Neuronal stem cell (in vitro differentiated cells): ENCODE data around the gene PLVAP.
A peak's percentile ranks its signal among the peaks of the same experiment; 100 is the strongest.

ENCODE experiments used
- DNase-seq: peaks from one replicate; pipeline ENCODE4 v3.0.0-alpha.2; 2013; ENCODE audit warnings: low spot score
- H2AFZ ChIP-seq: one replicate; pipeline ENCODE4 v1.6.1; 2013; ENCODE audit warnings: mild to moderate bottlenecking, low read length, inconsistent platforms
- H2AK5ac ChIP-seq: 2 replicates; pipeline ENCODE4 v1.6.1; 2013; ENCODE audit warnings: low read depth, mild to moderate bottlenecking, inconsistent platforms, low read length, moderate library complexity, mixed read lengths
- H2BK120ac ChIP-seq: 2 replicates; pipeline ENCODE4 v1.6.1; 2013; ENCODE audit warnings: low read depth, mild to moderate bottlenecking, inconsistent platforms, low read length, moderate library complexity, mixed read lengths
- H2BK12ac ChIP-seq: one replicate; pipeline ENCODE4 v1.6.1; 2013; ENCODE audit warnings: low read length, inconsistent platforms
- H2BK15ac ChIP-seq: 2 replicates; pipeline ENCODE4 v1.6.1; 2013; ENCODE audit warnings: mild to moderate bottlenecking, low read length, inconsistent platforms, mixed read lengths
- H2BK5ac ChIP-seq: one replicate; pipeline ENCODE4 v1.6.1; 2013; ENCODE audit warnings: inconsistent platforms, mild to moderate bottlenecking, low read length, moderate library complexity
- H3K14ac ChIP-seq: one replicate; pipeline ENCODE4 v1.6.1; 2013; ENCODE audit warnings: low read length, inconsistent platforms
- H3K18ac ChIP-seq: 2 replicates; pipeline ENCODE4 v1.6.1; 2013; ENCODE audit warnings: low read length, inconsistent platforms
- H3K23ac ChIP-seq: 2 replicates; pipeline ENCODE4 v1.6.1; 2013; ENCODE audit warnings: low read depth, mild to moderate bottlenecking, mixed read lengths, low read length, inconsistent platforms; ENCODE audit not compliant: poor library complexity
- H3K27ac ChIP-seq: replicated peaks from 3 replicates; pipeline ENCODE4 v1.5.1; 2013; ENCODE audit warnings: low read length, inconsistent platforms
- H3K27me3 ChIP-seq, 3 experiments: 2 replicates each; pipeline ENCODE4 v1.6.1; 2013; ENCODE audit warnings: low read length in 3 of 3, mild to moderate bottlenecking in 2 of 3, inconsistent platforms in 1 of 3, low read depth in 1 of 3, mixed read lengths in 1 of 3, moderate library complexity in 1 of 3; ENCODE audit not compliant: control insufficient read depth in 3 of 3, insufficient read depth in 3 of 3
- H3K36me3 ChIP-seq, 2 donors: replicated peaks in 1 of 2; 2 replicates each; pipeline ENCODE4 v1.6.1; 2013; ENCODE audit warnings: low read length in 2 of 2; ENCODE audit not compliant: control insufficient read depth in 2 of 2, insufficient read depth in 2 of 2
- H3K4ac ChIP-seq: 2 replicates; pipeline ENCODE4 v1.6.1; 2013; ENCODE audit warnings: inconsistent platforms, mild to moderate bottlenecking, low read length, moderate library complexity
- H3K4me1 ChIP-seq, 2 donors: 1 replicate in 1 of 2; 2 replicates in 1 of 2; pipeline ENCODE4 v1.6.1; 2013; ENCODE audit warnings: low read length in 2 of 2, low read depth in 1 of 2; ENCODE audit not compliant: control insufficient read depth in 2 of 2, insufficient read depth in 1 of 2
- H3K4me2 ChIP-seq: one replicate; pipeline ENCODE4 v1.6.1; 2013; ENCODE audit warnings: mild to moderate bottlenecking, low read length, inconsistent platforms; ENCODE audit not compliant: insufficient read depth, poor library complexity, severe bottlenecking
- H3K4me3 ChIP-seq, 2 donors: 2 replicates each; pipeline ENCODE4 v1.5.1; 2013; ENCODE audit warnings: low read length in 2 of 2, mild to moderate bottlenecking in 2 of 2, inconsistent platforms in 1 of 2, moderate library complexity in 1 of 2
- H3K79me1 ChIP-seq: one replicate; pipeline ENCODE4 v1.6.1; 2013; ENCODE audit warnings: low read depth, mild to moderate bottlenecking, inconsistent platforms, low read length, moderate library complexity
- H3K9ac ChIP-seq: one replicate; pipeline ENCODE4 v1.6.1; 2013; ENCODE audit warnings: mild to moderate bottlenecking, low read depth, low read length, inconsistent platforms; ENCODE audit not compliant: poor library complexity
- H3K9me3 ChIP-seq, 2 donors: replicated peaks in 1 of 2; 2 replicates each; pipeline versions ENCODE3 to v1.6.1; 2013; ENCODE audit warnings: low read length in 2 of 2, mild to moderate bottlenecking in 2 of 2, inconsistent platforms in 1 of 2, low read depth in 1 of 2, mixed read lengths in 1 of 2, moderate library complexity in 1 of 2; ENCODE audit not compliant: control insufficient read depth in 2 of 2, insufficient read depth in 1 of 2
- H4K8ac ChIP-seq: one replicate; pipeline ENCODE4 v1.6.1; 2013; ENCODE audit warnings: low read depth, mild to moderate bottlenecking, inconsistent platforms, low read length, moderate library complexity
- H4K91ac ChIP-seq: one replicate; pipeline ENCODE4 v1.6.1; 2013; ENCODE audit warnings: low read length, low read depth, mild to moderate bottlenecking, inconsistent platforms; ENCODE audit not compliant: poor library complexity
- WGBS, 2 donors: extraction: QIAGEN DNeasy Blood & Tissue Kit; methylation state at CpG; one replicate each; pipeline ENCODE4 v1.1.7; 2013; ENCODE audit warnings: missing lambda C conversion rate in 2 of 2, mixed read lengths in 1 of 2; ENCODE audit not compliant: insufficient read length in 2 of 2, insufficient replicate concordance in 1 of 2; ENCODE audit errors: extremely low coverage in 2 of 2; 5-methylcytosine and 5-hydroxymethylcytosine counted together

PLVAP gene

DNA sequence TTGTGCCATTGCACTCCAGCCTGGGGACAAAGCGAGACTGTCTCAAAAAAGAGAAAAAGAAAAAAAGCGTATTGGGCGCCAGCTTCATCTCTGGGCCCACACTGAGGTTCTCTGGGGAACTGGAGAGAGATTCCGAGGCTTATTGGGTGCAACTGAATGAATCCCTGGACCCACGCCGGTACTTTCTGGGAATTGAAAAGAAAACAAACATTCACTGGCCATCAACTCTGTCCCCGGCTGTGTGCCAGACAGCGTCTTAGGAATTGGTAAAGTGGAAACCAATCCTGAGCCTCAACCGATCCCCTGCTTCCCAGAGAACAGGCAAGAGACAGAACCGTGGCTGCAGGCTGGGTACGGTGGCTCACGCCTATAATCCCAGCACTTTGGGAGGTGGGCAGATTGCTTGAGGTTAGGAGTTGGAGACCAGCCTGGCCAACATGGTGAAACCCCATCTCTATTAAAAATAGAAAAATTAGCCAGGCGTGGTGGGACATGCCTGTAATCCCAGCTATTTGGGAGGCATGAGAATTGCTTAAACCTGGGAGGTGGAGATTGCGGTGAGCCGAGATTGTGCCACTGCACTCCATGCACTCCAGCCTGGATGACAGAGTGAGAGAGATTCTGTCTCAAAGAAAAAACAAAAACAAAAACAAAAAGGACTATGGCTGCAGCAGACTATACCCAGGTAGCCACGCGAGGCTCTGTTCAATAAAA, 51.1 kb downstream of the PLVAP start:
- Histone ChIP-seq H3K18ac (no peak overlapping the region), H3K4me2 (no peak overlapping the region), H2BK5ac (no peak overlapping the region), H4K91ac (no peak overlapping the region), H4K8ac (no peak overlapping the region), H2BK12ac (no peak overlapping the region), H3K36me3 (peaks cover 28 to 68% of the 10 kb centered on the region in 2 donors), H3K4me3 (no peak overlapping the region), H3K9me3 (peaks cover 0 to 7% of the 10 kb centered on the region in 2 donors), H3K27ac (no peak overlapping the region), H2BK15ac (no peak overlapping the region), H3K4ac (no peak overlapping the region), H3K4me1 (peaks cover 0 to 21% of the 10 kb centered on the region in 2 donors), H2AFZ (no peak overlapping the region), H3K9ac (no peak overlapping the region), H2BK120ac (no peak overlapping the region), H3K79me1 (peaks cover 11% of the 10 kb centered on the region), H2AK5ac (no peak overlapping the region), H3K23ac (no peak overlapping the region), H3K14ac (no peak overlapping the region), H3K27me3 (peaks cover 0 to 7% (median 0%) of the 10 kb centered on the region in 3 experiments)
- WGBS, 2 donors, result no CpG with 5 or more reads among the region's 17 CpGs
- no peak for DNase-seq

DNA sequence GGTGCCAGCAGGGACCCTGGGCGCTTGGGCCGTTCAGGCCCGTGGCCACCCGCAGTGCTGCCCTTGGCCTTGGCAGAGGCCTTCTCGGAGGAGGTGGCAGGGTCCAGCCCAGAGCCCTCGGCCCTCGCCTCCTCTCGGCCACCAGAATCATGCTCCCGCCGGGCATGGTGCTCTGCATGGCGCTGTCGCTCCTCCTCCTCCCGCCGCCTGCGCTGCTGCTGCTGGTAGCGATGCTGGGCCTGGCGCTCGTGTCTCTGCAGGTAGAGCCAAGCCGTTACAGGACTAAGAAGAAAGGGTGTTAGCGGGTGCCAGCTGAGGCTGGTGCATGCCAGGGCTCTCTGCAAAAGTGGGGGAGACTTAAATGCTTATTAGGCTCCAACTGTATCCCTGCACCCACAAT, 52.0 kb downstream of the PLVAP start:
- Histone ChIP-seq H3K9ac (no peak overlapping the region), H3K18ac (no peak overlapping the region), H3K23ac (no peak overlapping the region), H2BK15ac (no peak overlapping the region), H3K4me1 (peaks cover 0 to 21% of the 10 kb centered on the region in 2 donors), H3K79me1 (peaks cover 15% of the 10 kb centered on the region), H2BK120ac (no peak overlapping the region), H2BK12ac (no peak overlapping the region), H3K4ac (no peak overlapping the region), H2AFZ (no peak overlapping the region), H3K14ac (no peak overlapping the region), H2AK5ac (no peak overlapping the region), H3K27ac (no peak overlapping the region), H3K27me3 (peaks cover 0 to 7% (median 0%) of the 10 kb centered on the region in 3 experiments), H3K9me3 (peaks cover 0 to 6% of the 10 kb centered on the region in 2 donors), H4K8ac (no peak overlapping the region), H3K4me2 (no peak overlapping the region), H2BK5ac (no peak overlapping the region), H4K91ac (no peak overlapping the region), H3K36me3 (peaks cover 27 to 68% of the 10 kb centered on the region in 2 donors), H3K4me3 (no peak overlapping the region)
- no CpG with 5 or more reads among the region's 20 CpGs for WGBS, 2 donors
- no peak for DNase-seq

DNA sequence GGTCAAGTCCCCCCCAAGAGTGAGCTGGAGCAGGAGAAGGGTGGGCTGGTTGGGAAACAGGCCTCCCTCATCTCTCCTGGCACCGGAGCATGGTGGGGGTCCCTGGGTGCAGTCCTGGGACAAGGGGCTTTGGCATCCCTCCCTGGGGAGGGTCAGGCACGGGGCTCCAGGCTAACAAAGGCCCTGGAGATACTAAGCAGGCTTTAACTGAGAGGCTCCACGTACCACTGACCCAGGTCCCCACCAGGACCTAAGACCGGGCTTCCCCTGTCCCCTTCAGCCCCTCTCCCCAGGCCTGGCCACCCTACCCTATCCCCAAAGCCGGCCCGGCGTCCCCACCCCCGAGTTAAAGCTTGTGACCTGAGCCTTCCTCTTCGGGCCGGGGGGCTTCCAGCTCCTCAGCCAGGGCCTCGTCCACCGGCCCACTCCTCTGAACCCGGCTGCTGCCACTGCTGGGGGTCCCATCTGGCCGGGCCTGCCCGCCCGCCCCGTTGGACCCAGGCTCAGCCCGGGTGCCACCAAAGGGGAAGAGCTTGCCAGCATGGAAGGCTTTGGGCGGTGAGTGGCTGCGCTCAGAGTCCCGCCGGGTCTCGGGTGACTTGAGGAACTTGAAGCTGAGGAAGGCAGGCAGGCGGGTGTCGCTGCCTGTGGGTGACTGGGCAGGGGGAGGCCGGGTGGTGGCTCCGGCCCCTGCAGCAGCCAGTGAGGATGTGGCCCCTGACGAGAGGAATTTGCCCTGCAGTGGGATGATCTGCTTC, 52.6 kb downstream of the PLVAP start:
- Histone ChIP-seq H3K23ac (no peak overlapping the region), H3K4me1 (peaks cover 0 to 21% of the 10 kb centered on the region in 2 donors), H3K4me3 (no peak overlapping the region), H3K4ac (no peak overlapping the region), H2BK15ac (no peak overlapping the region), H3K14ac (peak overlapping the region; percentile 56), H4K8ac (no peak overlapping the region), H2BK5ac (no peak overlapping the region), H3K9me3 (peaks cover 0 to 3% of the 10 kb centered on the region in 2 donors), H3K27ac (no peak overlapping the region), H3K18ac (no peak overlapping the region), H2BK12ac (no peak overlapping the region), H3K4me2 (no peak overlapping the region), H3K27me3 (peaks cover 0 to 7% (median 0%) of the 10 kb centered on the region in 3 experiments), H3K79me1 (peaks cover 15% of the 10 kb centered on the region), H3K36me3 (peaks cover 28 to 70% of the 10 kb centered on the region in 2 donors), H4K91ac (no peak overlapping the region), H2BK120ac (no peak overlapping the region), H3K9ac (no peak overlapping the region), H2AFZ (no peak overlapping the region), H2AK5ac (no peak overlapping the region)
- WGBS, 2 donors, result no CpG with 5 or more reads among the region's 28 CpGs
- no peak for DNase-seq

DNA sequence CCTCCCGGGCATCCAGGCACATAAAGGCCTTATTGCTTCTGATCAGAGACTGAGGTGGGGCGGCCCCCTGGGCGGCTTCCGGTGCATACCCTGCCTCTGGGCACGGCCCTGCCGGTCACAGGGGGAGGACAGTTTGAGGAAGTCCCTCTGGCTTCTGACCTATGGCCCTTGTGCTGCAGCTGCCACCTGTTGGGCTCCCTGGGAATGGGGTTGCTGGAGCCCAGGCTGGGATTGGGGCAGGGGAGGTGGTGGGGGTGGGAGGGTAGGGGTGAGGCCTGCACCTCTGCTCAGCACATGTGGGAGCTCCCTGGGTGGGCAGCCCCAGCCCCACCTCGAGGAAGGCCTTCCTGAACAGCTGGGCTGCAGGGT, 53.2 kb downstream of the PLVAP start:
- Histone ChIP-seq H3K27ac (no peak overlapping the region), H3K27me3 (peaks cover 0 to 2% (median 0%) of the 10 kb centered on the region in 3 experiments), H2AFZ (no peak overlapping the region), H2AK5ac (no peak overlapping the region), H2BK15ac (no peak overlapping the region), H3K23ac (peak overlapping the region; percentile 80), H2BK12ac (no peak overlapping the region), H3K4me2 (no peak overlapping the region), H3K4me3 (no peak overlapping the region), H3K14ac (peak overlapping the region; percentile 56), H4K91ac (no peak overlapping the region), H3K9ac (no peak overlapping the region), H3K4ac (no peak overlapping the region), H3K79me1 (peaks cover 13% of the 10 kb centered on the region), H4K8ac (no peak overlapping the region), H2BK120ac (no peak overlapping the region), H3K18ac (no peak overlapping the region), H2BK5ac (no peak overlapping the region), H3K36me3 (peaks cover 26 to 76% of the 10 kb centered on the region in 2 donors), H3K9me3 (peaks cover 0 to 2% of the 10 kb centered on the region in 2 donors), H3K4me1 (peaks cover 0 to 15% of the 10 kb centered on the region in 2 donors)
- DNase-seq, result no peak
- no CpG with 5 or more reads among the region's 7 CpGs for WGBS, 2 donors
